HEK293 (cell line): ENCODE data around the gene NBPF6.
A peak's percentile ranks its signal among the peaks of the same experiment; 100 is the strongest.

ENCODE experiments used
- GFI1B ChIP-seq: fragments of 450-650 bp; formaldehyde crosslinking; IDR thresholded peaks from 2 replicates; pipeline ENCODE4 v1.5.1; 2016; ENCODE audit warnings: missing biosample characterization, missing genetic modification characterization
- HIC1 ChIP-seq: fragments of 450-650 bp; formaldehyde crosslinking; IDR thresholded peaks from 2 replicates; pipeline ENCODE4 v1.5.1; 2016; ENCODE audit warnings: missing biosample characterization, missing genetic modification characterization
- HOXA7 ChIP-seq: sonication (generic); formaldehyde crosslinking; IDR thresholded peaks from 2 replicates; pipeline ENCODE4 v1.8.1; 2022; ENCODE audit warnings: missing genetic modification reagents, borderline replicate concordance
- IKZF3 ChIP-seq: fragments of 450-650 bp; IDR thresholded peaks from 2 replicates; pipeline ENCODE4 v1.5.0; 2018; ENCODE audit warnings: missing biosample characterization, mild to moderate bottlenecking, missing genetic modification characterization, moderate library complexity
- MEIS1 ChIP-seq: sonication (generic); formaldehyde crosslinking; IDR thresholded peaks from 2 replicates; pipeline ENCODE4 v1.8.1; 2022; ENCODE audit warnings: missing genetic modification reagents, mild to moderate bottlenecking, borderline replicate concordance
- OVOL3 ChIP-seq: fragments of 450-650 bp; formaldehyde crosslinking; IDR thresholded peaks from 2 replicates; pipeline ENCODE4 v1.5.1; 2016; ENCODE audit warnings: missing biosample characterization, missing genetic modification characterization
- RBAK ChIP-seq: fragments of 450-650 bp; formaldehyde crosslinking; IDR thresholded peaks from 2 replicates; pipeline ENCODE4 v1.5.1; 2016; ENCODE audit warnings: missing biosample characterization, missing genetic modification characterization
- REPIN1 ChIP-seq: fragments of 450-650 bp; formaldehyde crosslinking; IDR thresholded peaks from 2 replicates; pipeline ENCODE4 v1.5.1; 2017; ENCODE audit warnings: missing biosample characterization, missing genetic modification characterization, low read depth
- REST ChIP-seq: fragments of 450-650 bp; formaldehyde crosslinking; IDR thresholded peaks from 2 replicates; pipeline ENCODE4 v1.5.1; 2016; ENCODE audit warnings: missing biosample characterization, missing genetic modification characterization
- ZBTB20 ChIP-seq: fragments of 450-650 bp; formaldehyde crosslinking; IDR thresholded peaks from 2 replicates; pipeline ENCODE4 v1.5.1; 2016; ENCODE audit warnings: missing biosample characterization, missing genetic modification characterization
- ZBTB49 ChIP-seq: fragments of 450-650 bp; formaldehyde crosslinking; IDR thresholded peaks from 2 replicates; pipeline ENCODE4 v1.5.1; 2016; ENCODE audit warnings: missing biosample characterization, missing genetic modification characterization, low read depth
- ZFP3 ChIP-seq: fragments of 450-650 bp; formaldehyde crosslinking; IDR thresholded peaks from 2 replicates; pipeline ENCODE4 v1.5.1; 2016; ENCODE audit warnings: low read depth, missing biosample characterization, missing genetic modification characterization
- ZNF140 ChIP-seq: fragments of 450-650 bp; formaldehyde crosslinking; IDR thresholded peaks from 2 replicates; pipeline ENCODE4 v1.5.1; 2016; ENCODE audit warnings: missing biosample characterization, missing genetic modification characterization
- ZNF16 ChIP-seq: fragments of 450-650 bp; formaldehyde crosslinking; IDR thresholded peaks from 2 replicates; pipeline ENCODE4 v1.5.1; 2016; ENCODE audit warnings: low read depth, missing biosample characterization, missing genetic modification characterization
- ZNF169 ChIP-seq: fragments of 450-650 bp; formaldehyde crosslinking; IDR thresholded peaks from 2 replicates; pipeline ENCODE4 v1.5.1; 2016; ENCODE audit warnings: missing biosample characterization, missing genetic modification characterization
- ZNF23 ChIP-seq: fragments of 450-650 bp; formaldehyde crosslinking; IDR thresholded peaks from 2 replicates; pipeline ENCODE4 v1.5.1; 2016; ENCODE audit warnings: missing biosample characterization, missing genetic modification characterization, borderline replicate concordance
- ZNF341 ChIP-seq: fragments of 450-650 bp; formaldehyde crosslinking; IDR thresholded peaks from 2 replicates; pipeline ENCODE4; 2016; ENCODE audit warnings: low read depth, missing biosample characterization, missing genetic modification characterization
- ZNF426 ChIP-seq: fragments of 450-650 bp; formaldehyde crosslinking; IDR thresholded peaks from 2 replicates; pipeline ENCODE4 v1.5.1; 2017; ENCODE audit warnings: missing biosample characterization, missing genetic modification characterization, mild to moderate bottlenecking, inconsistent platforms, moderate library complexity
- ZNF510 ChIP-seq: fragments of 450-650 bp; formaldehyde crosslinking; IDR thresholded peaks from 2 replicates; pipeline ENCODE4 v1.5.1; 2018; ENCODE audit warnings: mild to moderate bottlenecking, missing genetic modification characterization, missing biosample characterization; ENCODE audit not compliant: insufficient replicate concordance
- ZNF530 ChIP-seq: fragments of 450-650 bp; formaldehyde crosslinking; IDR thresholded peaks from 2 replicates; pipeline ENCODE4 v1.5.1; 2016; ENCODE audit warnings: low read depth, missing biosample characterization, missing genetic modification characterization
- ZNF558 ChIP-seq: fragments of 450-650 bp; formaldehyde crosslinking; IDR thresholded peaks from 2 replicates; pipeline ENCODE4 v1.5.1; 2016; ENCODE audit warnings: missing biosample characterization, missing genetic modification characterization
- ZNF585B ChIP-seq: fragments of 450-650 bp; formaldehyde crosslinking; IDR thresholded peaks from 2 replicates; pipeline ENCODE4 v1.5.1; 2016; ENCODE audit warnings: missing biosample characterization, missing genetic modification characterization
- ZNF629 ChIP-seq: fragments of 450-650 bp; formaldehyde crosslinking; IDR thresholded peaks from 2 replicates; pipeline ENCODE4 v1.5.1; 2017; ENCODE audit warnings: missing biosample characterization, missing genetic modification characterization
- ZNF658 ChIP-seq: fragments of 450-650 bp; formaldehyde crosslinking; IDR thresholded peaks from 2 replicates; pipeline ENCODE4; 2016; ENCODE audit warnings: missing biosample characterization, missing genetic modification characterization
- ZNF670 ChIP-seq: fragments of 450-650 bp; formaldehyde crosslinking; IDR thresholded peaks from 2 replicates; pipeline ENCODE4 v1.5.1; 2016; ENCODE audit warnings: missing biosample characterization, missing genetic modification characterization, low read depth
- ZNF707 ChIP-seq: fragments of 450-650 bp; formaldehyde crosslinking; IDR thresholded peaks from 2 replicates; pipeline ENCODE4 v1.5.1; 2016; ENCODE audit warnings: missing biosample characterization, missing genetic modification characterization
- ZNF747 ChIP-seq: fragments of 450-650 bp; formaldehyde crosslinking; IDR thresholded peaks from 2 replicates; pipeline ENCODE4 v1.5.1; 2016; ENCODE audit warnings: missing biosample characterization, missing genetic modification characterization
- ZNF785 ChIP-seq: fragments of 450-650 bp; formaldehyde crosslinking; IDR thresholded peaks from 2 replicates; pipeline ENCODE4 v1.5.1; 2016; ENCODE audit warnings: missing biosample characterization, missing genetic modification characterization
- ZSCAN18 ChIP-seq: fragments of 450-650 bp; formaldehyde crosslinking; IDR thresholded peaks from 2 replicates; pipeline ENCODE4 v1.5.1; 2016; ENCODE audit warnings: missing biosample characterization, missing genetic modification characterization
- TF ChIP-seq, protein P1 (sequence below): fragments of 450-650 bp; formaldehyde crosslinking; IDR thresholded peaks from 2 replicates; pipeline ENCODE4 v1.5.1; 2016; ENCODE audit warnings: missing biosample characterization, missing genetic modification characterization

Gene NBPF6

DNA sequence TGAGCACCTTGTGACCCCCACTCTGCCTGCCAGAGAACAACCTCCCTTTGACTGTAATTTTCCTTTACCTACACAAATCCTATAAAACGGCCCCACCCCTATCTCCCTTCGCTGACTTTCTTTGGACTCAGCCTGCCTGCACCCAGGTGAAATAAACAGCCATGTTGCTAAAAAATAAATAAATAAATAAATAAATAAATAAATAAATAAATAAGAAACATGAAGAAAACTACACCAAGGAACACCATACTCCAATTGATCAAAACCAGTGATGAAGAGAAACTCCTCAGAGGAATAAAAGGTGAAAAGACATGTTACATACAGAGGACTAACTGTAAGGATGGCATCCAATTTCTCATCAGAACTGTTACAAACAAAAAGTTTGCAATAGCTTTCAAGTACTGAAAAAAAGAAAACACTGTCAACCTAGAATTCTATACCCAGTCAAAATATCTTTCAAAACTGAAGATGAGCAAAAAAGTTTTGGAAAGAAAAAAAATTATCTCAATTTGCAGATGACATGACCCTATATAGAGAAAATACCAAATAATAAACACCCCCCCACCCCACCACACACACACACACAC lies 28.4 kb downstream of the NBPF6 start (continued):
- TF ChIP-seq, protein P1, sequence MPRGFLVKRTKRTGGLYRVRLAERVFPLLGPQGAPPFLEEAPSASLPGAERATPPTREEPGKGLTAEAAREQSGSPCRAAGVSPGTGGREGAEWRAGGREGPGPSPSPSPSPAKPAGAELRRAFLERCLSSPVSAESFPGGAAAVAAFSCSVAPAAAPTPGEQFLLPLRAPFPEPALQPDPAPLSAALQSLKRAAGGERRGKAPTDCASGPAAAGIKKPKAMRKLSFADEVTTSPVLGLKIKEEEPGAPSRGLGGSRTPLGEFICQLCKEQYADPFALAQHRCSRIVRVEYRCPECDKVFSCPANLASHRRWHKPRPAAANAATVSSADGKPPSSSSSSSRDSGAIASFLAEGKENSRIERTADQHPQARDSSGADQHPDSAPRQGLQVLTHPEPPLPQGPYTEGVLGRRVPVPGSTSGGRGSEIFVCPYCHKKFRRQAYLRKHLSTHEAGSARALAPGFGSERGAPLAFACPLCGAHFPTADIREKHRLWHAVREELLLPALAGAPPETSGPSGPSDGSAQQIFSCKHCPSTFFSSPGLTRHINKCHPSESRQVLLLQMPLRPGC (tag by site-specific recombination): no peak
- TF ChIP-seq ZNF707 (tag by site-specific recombination) (no peak), ZNF558 (tag by site-specific recombination) (peak; percentile 51; the same call in 1 of the 2 replicates), ZNF658 (tag by site-specific recombination) (no peak), IKZF3 (tag by site-specific recombination) (no peak), ZNF341 (tag by site-specific recombination) (no peak), ZNF510 (tag by site-specific recombination) (peak; percentile 77), ZBTB49 (tag by site-specific recombination) (no peak), ZNF629 (tag by site-specific recombination) (no peak), ZNF23 (no peak), HIC1 (tag by site-specific recombination) (no peak), GFI1B (tag by site-specific recombination) (0 out of 2 replicates have a peak, but pooled peaks have one; percentile 19), ZNF670 (no peak), ZBTB20 (tag by site-specific recombination) (no peak), MEIS1 (CRISPR knock-in tag) (no peak), REST (tag by site-specific recombination) (peak; percentile 30; the same call in 1 of the 2 replicates), ZNF585B (tag by site-specific recombination) (no peak), ZFP3 (tag by site-specific recombination) (no peak), ZSCAN18 (tag by site-specific recombination) (no peak), HOXA7 (CRISPR knock-in tag) (no peak), ZNF530 (tag by site-specific recombination) (0 out of 2 replicates have a peak, but pooled peaks have one; percentile 48), ZNF16 (no peak), OVOL3 (tag by site-specific recombination) (no peak), ZNF426 (tag by site-specific recombination) (peak; percentile 75), ZNF140 (tag by site-specific recombination) (peak; percentile 80), ZNF785 (tag by site-specific recombination) (no peak), ZNF169 (tag by site-specific recombination) (no peak), REPIN1 (tag by site-specific recombination) (no peak), RBAK (tag by site-specific recombination) (no peak), ZNF747 (tag by site-specific recombination) (no peak)
